ENCODE measurements around the gene RAPGEF2.

- TF ChIP-seq ZKSCAN1 (IDR thresholded peaks at IDR 0.05; ENCODE audit: low read depth, low read length), result no peak
- TF ChIP-seq ATF7 (IDR thresholded peaks at IDR 0.05), result no peak
- no peak for TF ChIP-seq JUN (IDR thresholded peaks at IDR 0.05; ENCODE audit: borderline replicate concordance, low read depth, low read length)
- no peak for TF ChIP-seq JUN (CRISPR knock-in tag; IDR thresholded peaks at IDR 0.05; ENCODE audit: borderline replicate concordance)
- TF ChIP-seq REST (IDR thresholded peaks at IDR 0.05; ENCODE audit: borderline replicate concordance), result no peak
- no peak for TF ChIP-seq REST (CRISPR knock-in tag; IDR thresholded peaks at IDR 0.05; ENCODE audit: low read depth)
- no peak for TF ChIP-seq ZNF695 (CRISPR knock-in tag; IDR thresholded peaks at IDR 0.05)
Measured at GRCh38 chr4:159384632-159385031, 281.8 kb downstream of the RAPGEF2 start.
